HG02870 (cell line): ENCODE measurements around the gene MAP2K5.

Experiments used
- ATAC-seq: cut with Tn5 transposase; IDR thresholded peaks from one replicate; pipeline ENCODE4 v1.9.1; 2021; ENCODE audit warnings: mild to moderate bottlenecking, moderate library complexity; ENCODE audit not compliant: unreplicated experiment

MAP2K5 gene

GRCh38 chr15:67542420-67543347 lies at the start of gene MAP2K5:
Gene MAP2K5, plus strand, starts transcription at chr15:67542703. Its CDS starts 633 bp downstream, at chr15:67543336.
- ATAC-seq: no peak

GRCh38 chr15:67495585-67495984 lies 46.9 kb upstream of the MAP2K5 start:
- no peak for ATAC-seq

- ATAC-seq: no peak
Measured at GRCh38 chr15:67501177-67501835, 41.2 kb upstream of the MAP2K5 start.

- no peak for ATAC-seq
Measured at GRCh38 chr15:67501836-67502461, 40.6 kb upstream of the MAP2K5 start.

GRCh38 chr15:67504056-67504455 lies 38.4 kb upstream of the MAP2K5 start:
- ATAC-seq: no peak

GRCh38 chr15:67504796-67505195 lies 37.7 kb upstream of the MAP2K5 start:
- ATAC-seq: no peak

- ATAC-seq: no peak
Measured at GRCh38 chr15:67505675-67506572, 36.6 kb upstream of the MAP2K5 start.

GRCh38 chr15:67506775-67507747 lies 35.4 kb upstream of the MAP2K5 start:
- no peak for ATAC-seq

- no peak for ATAC-seq
Measured at GRCh38 chr15:67508407-67508806, 34.1 kb upstream of the MAP2K5 start.

GRCh38 chr15:67509918-67510317 lies 32.6 kb upstream of the MAP2K5 start:
- ATAC-seq: no peak

- ATAC-seq: no peak
Measured at GRCh38 chr15:67510597-67511190, 31.8 kb upstream of the MAP2K5 start.

GRCh38 chr15:67511606-67512005 lies 30.9 kb upstream of the MAP2K5 start:
- no peak for ATAC-seq

GRCh38 chr15:67512140-67512539 lies 30.4 kb upstream of the MAP2K5 start:
- no peak for ATAC-seq

GRCh38 chr15:67512933-67513714 lies 29.4 kb upstream of the MAP2K5 start:
- ATAC-seq: no peak

GRCh38 chr15:67515090-67515489 lies 27.4 kb upstream of the MAP2K5 start:
- ATAC-seq: no peak

GRCh38 chr15:67515557-67515956 lies 26.9 kb upstream of the MAP2K5 start:
- no peak for ATAC-seq

GRCh38 chr15:67520321-67521028 lies 22.0 kb upstream of the MAP2K5 start:
- no peak for ATAC-seq
